Mucosa of gallbladder (tissue), 1 donor: ENCODE measurements around the gene BEND6. TPM values are rescaled to one million over a fixed set of nuclear protein-coding genes. Genes with fewer than 3 reads are reported as not detected.
A peak's percentile ranks its signal among the peaks of the same experiment; 100 is the strongest.

ENCODE experiments used
- DNase-seq: peaks from one replicate; pipeline ENCODE4 v3.0.0-alpha.2; 2020; ENCODE audit warnings: low spot score
- total RNA-seq: library from RNA; stranded (reverse); gene quantifications from one replicate; pipeline ENCODE4 v1.2.1, GENCODE V29; 2021
- donor health status: DM: no; HTN: no; CAD: no.

The BEND6 gene
- total RNA-seq, 1 donor from 2014 or later: 0.95 TPM

GRCh38 chr6:56940977-56941376 is 13.9 kb upstream of the BEND6 start:
- DNase-seq: no peak

DNA sequence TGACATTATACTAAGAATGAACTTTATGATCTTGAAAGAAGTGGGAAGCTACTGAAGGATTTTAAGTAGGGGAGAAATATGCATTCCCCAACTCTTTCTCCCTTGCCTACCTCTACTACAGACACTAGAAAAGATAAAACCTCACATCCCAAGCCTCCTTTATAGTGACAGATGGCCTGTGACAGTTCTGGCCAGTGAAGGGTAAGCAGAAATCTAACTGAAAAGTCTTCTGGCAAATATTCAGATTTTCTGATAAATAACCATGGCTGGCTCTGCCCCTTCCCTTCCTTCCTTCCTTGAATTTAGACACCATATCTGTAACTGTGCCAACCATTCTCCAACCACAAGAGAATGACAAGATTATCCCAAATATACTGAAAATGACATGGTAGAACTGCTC is 10.2 kb upstream of the BEND6 start:
- no peak for DNase-seq

- DNase-seq: no peak
Observed at GRCh38 chr6:56946368-56946767, 8.5 kb upstream of the BEND6 start.

- DNase-seq: no peak
Observed at GRCh38 chr6:56947924-56948323, 7.0 kb upstream of the BEND6 start.

DNA sequence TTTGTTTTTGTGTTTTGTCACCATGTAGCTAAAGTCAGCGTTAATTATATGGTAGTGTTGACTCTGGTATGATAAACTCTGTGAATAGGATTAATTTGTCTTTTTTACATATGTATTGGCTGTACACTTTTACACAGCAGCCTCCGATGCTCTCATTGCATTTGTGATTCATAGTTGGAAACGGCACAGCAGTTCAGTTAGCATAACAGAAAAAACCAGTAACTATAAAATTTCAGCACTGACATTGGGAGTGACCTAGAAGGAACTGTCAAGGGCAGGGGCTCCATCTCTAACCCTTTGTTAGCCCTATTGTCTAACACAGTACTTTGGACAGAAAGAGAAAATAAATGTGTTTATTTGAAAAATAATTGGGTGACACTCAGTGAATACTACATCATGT is 5.6 kb upstream of the BEND6 start:
- no peak for DNase-seq

DNA sequence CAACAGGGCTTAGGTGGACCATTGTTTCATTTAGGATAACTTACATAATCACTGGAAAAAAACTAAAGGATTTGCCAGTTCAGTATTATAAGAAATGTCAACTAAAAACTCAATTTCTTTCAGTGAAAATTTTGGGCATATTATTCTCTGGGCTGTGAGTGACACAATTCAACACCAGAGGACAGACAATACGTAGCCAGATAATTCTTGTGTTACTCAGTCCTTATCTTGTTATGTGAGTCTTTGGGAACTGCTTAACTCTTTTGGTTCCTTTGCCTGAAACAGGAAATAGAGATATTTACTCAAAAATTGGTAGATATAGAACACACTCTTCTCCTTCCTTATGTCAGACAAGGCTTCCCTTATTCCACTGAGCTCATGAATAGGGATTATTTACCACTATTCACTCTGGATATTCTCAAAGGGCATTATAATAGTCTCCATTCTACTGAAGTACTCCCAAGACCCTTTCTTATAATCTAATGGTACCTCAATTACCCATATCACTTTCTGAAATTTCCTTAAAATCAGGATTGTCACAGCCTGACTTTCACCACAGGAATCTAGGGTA is 4.9 kb upstream of the BEND6 start:
- no peak for DNase-seq

DNA sequence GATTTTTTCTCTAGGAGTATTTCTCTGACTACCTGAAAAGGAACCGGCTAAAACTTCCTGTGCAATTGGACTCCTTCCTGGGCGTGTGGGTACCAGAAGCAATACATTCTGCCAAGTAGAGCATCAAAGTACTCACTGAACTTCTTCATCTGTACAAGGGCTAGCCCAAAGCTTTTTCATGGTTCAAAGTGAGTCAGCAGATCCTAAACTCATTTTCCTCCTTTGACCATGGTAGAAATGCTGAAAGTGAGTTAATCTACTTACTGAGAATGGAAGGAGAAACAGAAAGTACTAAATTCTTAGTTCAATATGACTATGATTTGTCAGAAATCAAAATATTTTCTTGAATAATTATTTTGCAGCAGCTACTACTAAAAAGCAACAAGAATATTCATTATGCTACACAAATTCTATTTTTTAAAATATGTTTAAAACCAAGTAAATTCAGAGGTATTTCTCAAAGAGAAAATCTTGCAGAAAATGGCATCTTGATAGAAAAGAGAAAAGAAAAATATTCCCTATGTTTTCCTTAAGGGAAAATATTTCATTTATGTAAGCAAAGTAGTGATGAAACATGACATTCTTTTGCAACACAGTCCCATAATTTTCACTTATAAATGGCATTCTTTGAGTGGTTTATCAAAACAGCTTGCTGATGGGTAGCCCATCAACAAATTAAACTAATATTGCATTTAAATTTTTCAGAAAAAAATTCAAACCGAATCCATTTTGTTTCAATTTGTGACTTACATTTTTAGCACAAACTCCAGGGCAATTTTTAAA is 3.7 kb upstream of the BEND6 start:
- no peak for DNase-seq

GRCh38 chr6:56953597-56954402 is 1.1 kb upstream of the BEND6 start:
- DNase-seq: no peak

DNA sequence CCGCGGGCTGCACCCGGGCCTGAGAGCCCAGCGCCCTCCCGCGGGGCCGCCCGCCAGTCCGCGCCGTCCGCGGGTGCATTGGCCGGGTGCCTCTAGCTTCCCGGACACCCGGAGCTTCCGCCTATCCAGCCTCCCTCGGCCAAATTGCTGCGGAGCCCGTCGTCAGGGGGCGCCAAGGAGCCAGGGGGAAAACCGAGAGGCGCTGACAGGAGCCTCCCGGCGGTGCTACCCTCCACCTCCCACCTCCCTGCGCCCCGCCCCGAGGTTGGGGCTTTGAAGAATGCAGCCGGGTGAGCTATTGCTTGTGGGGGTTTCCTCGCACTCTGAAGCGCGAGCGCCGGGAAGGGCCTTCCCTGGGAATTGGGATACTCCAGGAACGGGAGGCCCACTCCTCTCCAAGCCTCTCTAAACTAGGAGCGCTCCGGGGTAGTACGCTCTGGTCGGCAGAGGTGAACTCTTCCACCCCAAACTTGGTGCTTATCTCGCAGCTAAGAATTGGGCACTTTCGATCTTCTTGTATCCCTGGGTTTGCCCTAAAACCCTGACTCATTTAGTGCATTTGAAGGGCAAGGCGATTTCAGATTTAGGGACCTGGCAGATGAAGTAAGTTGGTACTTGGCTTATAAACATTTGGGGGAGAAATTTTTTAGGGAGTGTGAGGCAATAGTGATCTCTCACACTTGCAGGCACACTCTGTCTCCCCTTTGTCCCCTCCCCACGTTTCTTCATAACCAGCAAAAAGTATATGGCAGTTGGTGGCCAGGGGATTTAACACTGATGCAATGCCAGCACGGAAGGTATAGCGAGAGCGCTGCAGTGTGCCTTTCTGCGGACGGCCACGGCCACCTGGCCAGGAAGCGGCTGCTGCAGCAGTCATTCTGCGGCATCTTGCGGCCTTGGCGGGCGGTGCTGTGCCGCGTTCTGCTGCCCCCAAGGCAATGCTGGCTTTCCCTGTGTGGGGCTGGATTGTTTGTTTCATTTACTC is 556 bp downstream of the BEND6 start:
- peak; percentile 67 for DNase-seq

DNA sequence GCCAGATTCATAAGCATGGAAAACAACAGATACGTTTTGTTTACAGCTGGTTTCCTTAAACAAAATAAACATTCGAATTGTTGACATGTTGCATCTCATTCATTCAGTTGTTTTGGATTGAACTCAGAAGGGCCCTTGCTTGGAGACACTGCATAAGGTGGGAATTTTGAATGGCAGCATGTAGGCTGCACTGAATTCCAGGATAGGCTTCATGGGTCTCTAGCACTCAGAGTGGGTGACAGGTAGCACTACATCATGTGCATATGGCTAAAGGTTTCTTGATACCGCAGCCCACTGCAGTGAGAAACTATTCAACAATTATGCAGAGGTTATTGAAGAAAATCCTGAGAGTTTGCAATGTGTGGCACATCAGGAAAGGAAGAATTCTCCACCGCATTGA is 1.6 kb downstream of the BEND6 start:
- DNase-seq: no peak

DNA sequence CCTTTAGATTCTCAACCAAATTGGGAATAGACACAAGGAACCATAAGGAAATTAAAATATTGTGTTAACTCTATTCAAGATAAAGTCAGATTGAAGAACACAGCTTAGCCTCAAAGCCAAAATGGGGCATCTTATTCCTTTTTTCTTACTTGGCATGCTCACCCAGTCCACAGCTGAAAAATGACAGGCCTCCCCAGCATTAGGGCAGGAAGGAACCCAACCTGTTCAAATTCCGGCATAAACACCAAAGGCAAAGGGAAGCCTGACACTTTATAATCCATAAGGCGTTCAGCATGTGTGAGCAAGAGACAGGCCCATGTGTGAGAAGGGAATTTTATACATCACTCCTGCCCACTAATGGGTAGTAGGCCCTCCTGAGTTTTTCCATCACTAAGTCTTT is 2.9 kb downstream of the BEND6 start:
- no peak for DNase-seq

DNA sequence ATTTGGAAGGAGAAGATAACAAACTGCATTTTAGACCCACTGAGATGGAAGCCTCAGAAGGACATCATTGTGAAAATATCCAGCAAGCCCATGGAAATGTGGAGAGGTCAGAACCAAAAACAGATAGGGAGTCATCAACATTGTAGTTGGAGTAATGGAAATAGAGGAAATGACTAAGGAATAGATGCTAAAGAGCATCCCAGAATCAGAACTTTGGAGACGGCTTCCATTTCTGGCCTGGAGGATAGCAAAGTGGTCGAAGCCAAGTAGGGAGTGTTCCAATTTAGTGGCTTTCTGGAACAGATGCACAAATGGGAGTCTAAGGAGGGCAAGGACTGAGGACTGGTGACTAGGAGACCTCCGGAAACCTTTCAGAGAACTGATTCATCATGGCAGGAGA is 3.6 kb downstream of the BEND6 start:
- DNase-seq: no peak

GRCh38 chr6:56959094-56959493 is 4.2 kb downstream of the BEND6 start:
- DNase-seq: no peak

DNA sequence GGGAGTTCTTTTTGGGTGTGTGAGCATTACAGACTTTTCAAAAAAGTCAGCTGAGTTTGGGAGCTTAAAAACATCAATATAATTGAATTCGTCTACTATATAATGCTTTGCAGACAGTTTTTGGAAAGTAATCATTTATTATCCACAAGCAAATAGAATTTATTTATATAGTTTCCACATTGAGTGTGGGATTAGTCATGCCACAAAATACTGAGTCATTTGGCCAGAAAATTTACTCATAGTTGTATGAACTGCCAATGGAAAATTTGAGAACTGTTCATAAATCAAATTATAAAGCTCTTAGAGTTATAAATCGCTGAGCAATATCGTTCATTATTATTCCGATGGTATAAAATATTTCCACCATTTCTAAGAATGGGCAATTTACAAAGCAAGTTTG is 5.0 kb downstream of the BEND6 start:
- no peak for DNase-seq

- no peak for DNase-seq
Observed at GRCh38 chr6:56961151-56961550, 6.2 kb downstream of the BEND6 start.

DNA sequence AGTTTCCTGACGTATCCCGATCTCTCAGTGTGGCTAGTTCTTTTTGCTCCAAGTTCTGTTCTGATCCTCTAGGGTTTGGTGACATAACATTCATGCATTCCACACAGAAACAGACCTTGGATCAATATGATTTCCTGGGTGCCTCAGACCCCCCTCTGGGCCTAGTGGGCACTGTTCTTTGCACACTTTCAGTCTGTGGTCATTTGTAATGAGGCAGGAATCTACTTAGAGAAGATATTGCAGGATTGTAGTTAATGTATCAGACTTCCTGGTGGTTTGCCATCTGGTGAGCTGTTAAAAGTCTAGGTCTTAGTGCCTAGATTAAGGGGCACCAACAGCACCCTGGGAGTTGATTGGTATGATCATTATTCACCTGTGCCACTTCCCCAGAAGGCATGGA is 7.5 kb downstream of the BEND6 start:
- DNase-seq: no peak

DNA sequence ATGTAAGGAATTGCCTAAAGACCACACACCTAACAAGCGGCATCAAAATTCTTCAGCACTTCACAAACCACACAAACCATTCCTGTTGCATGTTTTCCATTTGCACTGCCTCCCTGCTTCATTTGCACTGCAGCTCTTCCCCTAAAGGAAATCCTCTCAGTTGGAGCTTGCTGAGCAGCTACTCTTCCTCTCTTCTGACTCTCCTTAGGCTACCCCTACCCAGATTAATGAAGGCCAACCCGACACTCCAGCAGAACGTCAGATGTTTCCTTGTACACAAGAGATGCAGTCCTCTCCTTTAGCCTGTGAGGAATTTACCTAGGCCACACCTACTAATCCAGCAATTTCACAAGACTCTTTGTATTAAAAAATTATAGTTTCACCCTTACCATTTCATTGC is 8.1 kb downstream of the BEND6 start:
- no peak for DNase-seq

DNA sequence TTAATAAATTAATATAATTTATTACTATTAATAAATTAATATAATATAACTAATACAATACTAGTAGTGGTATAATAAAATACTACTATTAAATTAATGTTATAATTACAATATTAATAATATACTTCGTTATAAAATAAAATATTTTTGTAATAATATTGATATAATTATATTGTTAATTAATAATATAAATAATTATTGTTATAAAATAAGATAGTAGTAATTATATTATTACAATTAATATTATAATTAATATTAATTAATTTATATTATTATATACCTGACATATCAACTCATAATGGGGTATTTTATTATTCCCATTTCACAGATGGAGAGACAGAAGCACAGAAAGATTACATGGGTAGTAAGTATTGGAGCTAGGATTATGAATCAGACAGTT is 8.9 kb downstream of the BEND6 start:
- DNase-seq: no peak

DNA sequence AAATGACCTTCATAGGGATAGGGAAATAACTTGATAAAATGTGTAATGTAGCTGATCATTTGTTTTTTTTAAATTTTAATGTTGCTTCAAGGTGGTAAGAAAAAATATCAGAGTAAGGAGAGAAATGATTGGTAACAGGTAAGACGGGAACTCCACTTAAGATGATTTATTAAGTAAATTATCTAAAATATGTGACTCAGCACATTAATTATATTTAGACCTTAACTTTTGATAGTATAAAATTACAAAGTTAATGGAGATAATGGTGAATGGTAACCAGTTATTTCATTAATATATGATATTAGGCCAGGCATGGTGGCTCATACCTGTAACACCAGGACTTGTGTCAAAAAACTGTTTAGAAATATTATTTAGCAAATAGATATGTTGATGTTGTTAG is 10.2 kb downstream of the BEND6 start:
- DNase-seq: no peak

- DNase-seq: no peak
Observed at GRCh38 chr6:56970849-56971248, 15.9 kb downstream of the BEND6 start.

- no peak for DNase-seq
Observed at GRCh38 chr6:56977192-56977591, 22.3 kb downstream of the BEND6 start.

DNA sequence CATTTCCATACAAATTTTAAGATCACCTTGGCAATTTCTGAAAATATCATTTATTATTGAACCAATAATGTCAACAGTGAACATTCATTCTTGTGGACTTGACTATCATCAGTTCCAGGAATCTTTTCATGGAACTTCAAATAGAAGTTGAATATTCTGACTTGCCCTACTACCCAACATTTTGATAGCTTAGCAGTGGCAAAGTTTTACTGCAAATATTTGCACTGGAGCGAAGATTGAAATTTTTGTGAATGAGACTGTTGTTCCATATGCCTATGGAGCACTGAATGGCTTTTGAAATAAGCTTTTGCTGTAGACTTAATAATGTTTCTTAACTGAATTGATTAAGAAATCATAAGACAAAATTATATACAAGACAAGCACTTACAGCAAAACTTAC is 23.6 kb downstream of the BEND6 start:
- no peak for DNase-seq
